Activated CD4-positive, alpha-beta memory T cell treated with anti-CD3 and anti-CD28 coated beads for 36 hours (primary cell): ENCODE measurements around the gene CENPVL2. TPM values are rescaled to one million over a fixed set of nuclear protein-coding genes. Genes with fewer than 3 reads are reported as not detected.
"Not testable (repeated sequence)": the region's sequence is repeated elsewhere in the genome, so short reads cannot be mapped to it uniquely, and the experiment has no call there.

Experiments used
- CTCF ChIA-PET: fragments of 350-600 bp; sonication (Branson Sonifier 250); formaldehyde crosslinking; loops from one replicate; lab custom pipeline; 2021; ENCODE audit warnings: antibody characterized with exemption, inconsistent platforms; lab: Charles Lee
- POLR2A ChIA-PET: fragments of 350-600 bp; sonication (Branson Sonifier 250); formaldehyde crosslinking; loops from one replicate; lab custom pipeline; 2021; ENCODE audit warnings: antibody characterized with exemption; lab: Charles Lee
- DNase-seq: peaks from one replicate; pipeline ENCODE4 v3.0.0-alpha.2; 2020
- H3K27ac Mint-ChIP-seq: one replicate; pipeline ENCODE4 v1.8.0; 2021; ENCODE audit warnings: mixed read lengths
- H3K27me3 Mint-ChIP-seq: one replicate; pipeline ENCODE4 v1.8.0; 2021; ENCODE audit warnings: mixed read lengths
- H3K36me3 Mint-ChIP-seq: one replicate; pipeline ENCODE4 v1.8.0; 2021; ENCODE audit warnings: mixed read lengths
- H3K4me1 Mint-ChIP-seq: one replicate; pipeline ENCODE4 v1.8.0; 2021; ENCODE audit warnings: low read depth, mixed read lengths
- H3K4me3 Mint-ChIP-seq: one replicate; pipeline ENCODE4 v1.8.0; 2021; ENCODE audit warnings: mild to moderate bottlenecking, mixed read lengths
- H3K9me3 Mint-ChIP-seq: one replicate; pipeline ENCODE4 v1.8.0; 2021; ENCODE audit warnings: mixed read lengths
- intact Hi-C: fragments of 100-400 bp; cut with micrococcal nuclease; formaldehyde crosslinking; loops from one replicate; pipeline ENCODE4 v1.15.1; 2023
- total RNA-seq, 2 experiments: library from RNA; stranded (reverse); gene quantifications; one replicate each; pipeline ENCODE4 v1.2.3, GENCODE V29; 2021

CENPVL2 gene
- not detected for total RNA-seq

GRCh38 chrX:51682720-51683062 is at the start of gene CENPVL2:
Gene CENPVL2 (minus strand): TSS chrX:51682831. CDS start chrX:51682831, 0 bp downstream.
- CTCF ChIA-PET, H3K4me1 Mint-ChIP-seq, H3K27ac Mint-ChIP-seq, H3K27me3 Mint-ChIP-seq, intact Hi-C loops, H3K4me3 Mint-ChIP-seq, DNase-seq, H3K36me3 Mint-ChIP-seq, H3K9me3 Mint-ChIP-seq, POLR2A ChIA-PET: not testable (repeated sequence)

GRCh38 chrX:51728202-51728601 is 45.6 kb upstream of the CENPVL2 start:
- H3K9me3 Mint-ChIP-seq: no peaks in the 10 kb centered on the region
- POLR2A ChIA-PET: no interaction called here
- H3K36me3 Mint-ChIP-seq: no peaks in the 10 kb centered on the region
- no peak overlapping the region for H3K4me3 Mint-ChIP-seq
- H3K4me1 Mint-ChIP-seq: no peaks in the 10 kb centered on the region
- DNase-seq: no peak
- CTCF ChIA-PET: no interaction called here
- intact Hi-C loops: no loop called here
- peaks cover under 1% of the 10 kb centered on the region for H3K27me3 Mint-ChIP-seq
- H3K27ac Mint-ChIP-seq: no peak overlapping the region

- H3K9me3 Mint-ChIP-seq, CTCF ChIA-PET: not testable (repeated sequence)
These were observed 30.5 kb upstream of the CENPVL2 start for GRCh38 chrX:51712943-51713647.

GRCh38 chrX:51710277-51711164 is 27.9 kb upstream of the CENPVL2 start, which contains the start of gene CENPVL1:
Gene CENPVL1 (plus strand): TSS chrX:51710512. CDS start chrX:51710512, 0 bp downstream.
- H3K27ac Mint-ChIP-seq, H3K36me3 Mint-ChIP-seq, intact Hi-C loops, H3K4me1 Mint-ChIP-seq, H3K9me3 Mint-ChIP-seq, DNase-seq, POLR2A ChIA-PET, CTCF ChIA-PET, H3K27me3 Mint-ChIP-seq, H3K4me3 Mint-ChIP-seq: not testable (repeated sequence)

More at GRCh38 chrX:51712943-51713647, 30.5 kb upstream of the CENPVL2 start:
- intact Hi-C loops, POLR2A ChIA-PET, DNase-seq, H3K4me3 Mint-ChIP-seq, H3K27me3 Mint-ChIP-seq, H3K36me3 Mint-ChIP-seq, H3K4me1 Mint-ChIP-seq, H3K27ac Mint-ChIP-seq: not testable (repeated sequence)

GRCh38 chrX:51697397-51697796 is 14.8 kb upstream of the CENPVL2 start:
- CTCF ChIA-PET: no interaction called here

GRCh38 chrX:51694254-51694653 is 11.6 kb upstream of the CENPVL2 start:
- Mint-ChIP-seq H3K4me1 (no peaks in the 10 kb centered on the region), H3K27ac (no peak overlapping the region), H3K4me3 (no peak overlapping the region), H3K27me3 (peaks cover 8% of the 10 kb centered on the region), H3K9me3 (no peaks in the 10 kb centered on the region), H3K36me3 (no peaks in the 10 kb centered on the region)
- intact Hi-C loops: no loop called here
- ChIA-PET CTCF (no interaction called here), POLR2A (no interaction called here)
- no peak for DNase-seq

More at GRCh38 chrX:51697397-51697796, 14.8 kb upstream of the CENPVL2 start:
- no peaks in the 10 kb centered on the region for H3K36me3 Mint-ChIP-seq
- intact Hi-C loops: no loop called here
- H3K9me3 Mint-ChIP-seq: no peaks in the 10 kb centered on the region
- POLR2A ChIA-PET: no interaction called here
- H3K4me3 Mint-ChIP-seq: no peak overlapping the region
- DNase-seq: no peak
- no peak overlapping the region for H3K27ac Mint-ChIP-seq
- H3K27me3 Mint-ChIP-seq: peaks cover 15% of the 10 kb centered on the region
- no peaks in the 10 kb centered on the region for H3K4me1 Mint-ChIP-seq

GRCh38 chrX:51681808-51682719 is 567 bp downstream of the CENPVL2 start:
- H3K27ac Mint-ChIP-seq, H3K4me3 Mint-ChIP-seq, H3K9me3 Mint-ChIP-seq, DNase-seq, H3K36me3 Mint-ChIP-seq, intact Hi-C loops, CTCF ChIA-PET, H3K27me3 Mint-ChIP-seq, POLR2A ChIA-PET, H3K4me1 Mint-ChIP-seq: not testable (repeated sequence)

GRCh38 chrX:51679689-51680433 is 2.8 kb downstream of the CENPVL2 start:
- intact Hi-C loops, POLR2A ChIA-PET, H3K27me3 Mint-ChIP-seq, DNase-seq, H3K36me3 Mint-ChIP-seq, H3K27ac Mint-ChIP-seq, CTCF ChIA-PET, H3K9me3 Mint-ChIP-seq, H3K4me3 Mint-ChIP-seq, H3K4me1 Mint-ChIP-seq: not testable (repeated sequence)

- H3K4me1 Mint-ChIP-seq: peaks cover 2% of the 10 kb centered on the region
These were observed 16.6 kb downstream of the CENPVL2 start for GRCh38 chrX:51665981-51666380.

GRCh38 chrX:51643377-51643776 is 39.3 kb downstream of the CENPVL2 start:
- Mint-ChIP-seq H3K36me3 (no peaks in the 10 kb centered on the region), H3K27ac (no peak overlapping the region), H3K4me1 (no peaks in the 10 kb centered on the region), H3K27me3 (peaks cover 8% of the 10 kb centered on the region), H3K9me3 (no peaks in the 10 kb centered on the region), H3K4me3 (no peak overlapping the region)
- ChIA-PET CTCF (no interaction called here), POLR2A (no interaction called here)
- intact Hi-C loops: loop anchor here (5.0 kb wide), 1 partner anchor 219 kb away; no protein-coding TSS in a partner anchor
- DNase-seq: no peak

More at GRCh38 chrX:51665981-51666380, 16.6 kb downstream of the CENPVL2 start:
- Mint-ChIP-seq H3K9me3 (no peaks in the 10 kb centered on the region), H3K27ac (no peak overlapping the region), H3K4me3 (no peak overlapping the region), H3K27me3 (no peaks in the 10 kb centered on the region), H3K36me3 (no peaks in the 10 kb centered on the region)
- ChIA-PET POLR2A (no interaction called here), CTCF (no interaction called here)
- intact Hi-C loops: no loop called here
- no peak for DNase-seq

GRCh38 chrX:51641421-51642021 is 41.1 kb downstream of the CENPVL2 start:
- intact Hi-C loops: loop anchor here (2.0 to 5.0 kb wide), 2 partner anchors 221 to 619 kb away; no protein-coding TSS in a partner anchor
- H3K36me3 Mint-ChIP-seq: no peaks in the 10 kb centered on the region

More at GRCh38 chrX:51641421-51642021, 41.1 kb downstream of the CENPVL2 start:
- peaks cover 8% of the 10 kb centered on the region for H3K27me3 Mint-ChIP-seq
- DNase-seq: peak; percentile 8
- no peaks in the 10 kb centered on the region for H3K9me3 Mint-ChIP-seq
- no peak overlapping the region for H3K4me3 Mint-ChIP-seq
- H3K4me1 Mint-ChIP-seq: no peaks in the 10 kb centered on the region
- POLR2A ChIA-PET: no interaction called here
- no peak overlapping the region for H3K27ac Mint-ChIP-seq
- CTCF ChIA-PET: interaction anchor here (0.8 to 1.5 kb wide), 4 partner anchors 173 to 620 kb away, joined by 3 to 5 read pairs (median 4); partner anchors contain the start of gene MAGED1
